Activated CD8-positive, alpha-beta T cell treated with anti-CD3 and anti-CD28 coated beads, Interleukin-2, amount 10 ng/mL, durations not matched to agents 7 days and 5 days (primary cell): Measurements from ENCODE around the gene TPH1. TPM values are rescaled to one million over a fixed set of nuclear protein-coding genes. Genes with fewer than 3 reads are reported as not detected.

Experiments
- ATAC-seq: fragments of 150-1000 bp; cut with Tn5 transposase; one replicate; pipeline ENCODE4 v1.10.0; 2021; ENCODE audit warnings: moderate library complexity
- CTCF ChIA-PET: fragments of 350-600 bp; sonication (Branson Sonifier 250); formaldehyde crosslinking; loops from one replicate; lab custom pipeline; 2021; ENCODE audit warnings: antibody characterized with exemption; lab: Charles Lee
- POLR2A ChIA-PET: fragments of 350-600 bp; sonication (Branson Sonifier 250); formaldehyde crosslinking; loops from one replicate; lab custom pipeline; 2021; ENCODE audit warnings: antibody characterized with exemption; lab: Charles Lee
- DNase-seq: peaks from one replicate; pipeline ENCODE4 v3.0.0-alpha.2; 2020
- H3K27ac Mint-ChIP-seq: one replicate; pipeline ENCODE4 v1.8.0; 2021; ENCODE audit warnings: mild to moderate bottlenecking, mixed read lengths
- H3K27me3 Mint-ChIP-seq: one replicate; pipeline ENCODE4 v1.8.0; 2021; ENCODE audit warnings: low read depth, mixed read lengths
- H3K36me3 Mint-ChIP-seq: one replicate; pipeline ENCODE4 v1.8.0; 2021; ENCODE audit warnings: low read depth, mixed read lengths
- H3K4me1 Mint-ChIP-seq: one replicate; pipeline ENCODE4 v1.8.0; 2021; ENCODE audit warnings: low read depth, mixed read lengths
- H3K4me3 Mint-ChIP-seq: one replicate; pipeline ENCODE4 v1.8.0; 2021; ENCODE audit warnings: mild to moderate bottlenecking, mixed read lengths
- H3K9me3 Mint-ChIP-seq: one replicate; pipeline ENCODE4 v1.8.0; 2022; ENCODE audit warnings: mixed read lengths; ENCODE audit not compliant: insufficient read depth
- total RNA-seq, 2 experiments: library from RNA; stranded (reverse); gene quantifications; one replicate each; pipeline ENCODE4 v1.2.3, GENCODE V29; 2021

The TPH1 gene
- total RNA-seq, 2 experiments from 2014 or later, result 0.21 to 0.55 TPM

DNA sequence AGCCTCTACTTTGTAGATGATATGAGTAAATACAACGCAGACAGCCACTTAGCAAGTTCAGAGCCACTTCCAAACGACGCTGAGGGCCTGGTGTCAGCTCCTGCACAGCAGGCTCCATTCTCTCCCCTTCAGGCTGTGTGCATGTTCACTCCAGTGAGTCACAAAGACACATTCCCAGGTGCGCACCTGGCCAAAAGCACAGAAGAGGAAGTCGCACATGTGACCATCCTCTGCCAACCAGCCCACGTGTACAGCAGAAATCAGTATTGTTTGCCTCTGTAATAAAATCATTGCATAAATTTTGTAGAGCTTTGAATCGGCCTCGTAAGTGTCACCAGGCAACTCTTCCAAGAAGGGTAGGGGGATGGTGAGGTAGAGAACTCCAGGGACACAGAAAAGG lies 19.5 kb upstream of the TPH1 start:
- ChIA-PET POLR2A (no interaction called here), CTCF (no interaction called here)
- no peaks in the 10 kb centered on the region for H3K36me3 Mint-ChIP-seq
- DNase-seq, result no peak
- no peaks in the 10 kb centered on the region for H3K4me1 Mint-ChIP-seq
- no peak overlapping the region for H3K27ac Mint-ChIP-seq
- no peaks in the 10 kb centered on the region for H3K9me3 Mint-ChIP-seq
- H3K4me3 Mint-ChIP-seq, result no peak overlapping the region
- no peaks in the 10 kb centered on the region for H3K27me3 Mint-ChIP-seq
- no peak for ATAC-seq

DNA sequence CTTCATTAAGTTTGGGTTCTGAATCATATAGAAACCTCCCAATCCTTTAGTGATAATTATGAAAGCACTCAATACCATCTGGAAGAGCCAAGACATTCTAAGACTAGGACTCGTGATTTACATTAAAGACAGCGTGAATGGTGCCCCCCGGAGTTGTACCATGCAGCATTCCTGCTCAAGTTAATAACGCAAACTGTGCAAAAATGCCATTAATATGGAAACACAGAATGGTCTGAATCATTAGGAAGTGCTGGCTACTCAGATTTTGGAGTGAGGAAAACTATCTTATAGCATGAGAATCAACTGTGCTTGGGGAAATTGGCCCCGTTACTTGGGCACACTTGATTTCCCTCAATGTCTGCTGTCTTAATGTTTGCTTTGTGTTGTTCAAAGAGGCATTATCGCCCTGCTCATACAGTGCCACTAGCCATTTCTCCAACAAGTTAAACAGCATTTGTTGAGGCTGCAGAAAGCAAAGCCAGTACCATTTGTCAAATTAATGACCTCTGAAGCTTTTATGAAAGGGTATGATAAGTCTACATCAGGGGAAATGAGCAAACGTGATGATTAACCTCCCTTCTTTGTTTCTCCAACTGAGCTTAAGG lies 18.5 kb upstream of the TPH1 start:
- Mint-ChIP-seq H3K27ac (no peak overlapping the region), H3K4me1 (no peaks in the 10 kb centered on the region), H3K9me3 (no peaks in the 10 kb centered on the region), H3K27me3 (no peaks in the 10 kb centered on the region), H3K4me3 (no peak overlapping the region), H3K36me3 (no peaks in the 10 kb centered on the region)
- POLR2A ChIA-PET, result no interaction called here
- CTCF ChIA-PET, result no interaction called here
- DNase-seq, result no peak
- no peak for ATAC-seq

DNA sequence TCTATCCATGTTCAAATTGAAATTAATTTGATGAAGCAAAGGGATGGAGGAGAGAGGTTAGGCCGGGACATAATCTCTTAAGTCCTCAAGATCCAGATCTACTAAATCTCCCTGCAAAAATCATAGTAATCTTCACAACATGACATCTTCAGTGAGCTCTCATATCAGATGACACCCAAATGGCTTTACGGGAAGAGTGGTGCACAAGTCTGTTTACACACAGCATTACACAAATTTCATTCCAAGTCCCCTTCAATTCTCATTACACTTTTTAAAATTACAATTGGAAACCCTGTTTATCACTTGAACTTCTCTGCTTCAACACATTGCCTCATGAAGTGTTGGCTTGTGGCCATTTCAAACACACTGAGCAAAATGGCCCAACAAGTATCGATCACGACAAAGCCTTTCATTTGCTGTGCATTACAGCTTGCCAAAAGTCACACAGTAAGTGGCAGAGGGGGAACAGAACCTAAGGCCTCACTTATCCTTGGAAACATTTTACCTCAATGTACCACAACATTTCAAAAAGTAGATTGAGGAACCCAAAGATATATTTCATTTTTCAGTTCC lies 17.9 kb upstream of the TPH1 start:
- no peaks in the 10 kb centered on the region for H3K36me3 Mint-ChIP-seq
- ATAC-seq, result no peak
- H3K9me3 Mint-ChIP-seq, result no peaks in the 10 kb centered on the region
- no peaks in the 10 kb centered on the region for H3K27me3 Mint-ChIP-seq
- no peaks in the 10 kb centered on the region for H3K4me1 Mint-ChIP-seq
- CTCF ChIA-PET, result no interaction called here
- POLR2A ChIA-PET, result no interaction called here
- DNase-seq, result no peak
- no peak overlapping the region for H3K27ac Mint-ChIP-seq
- H3K4me3 Mint-ChIP-seq, result no peak overlapping the region

DNA sequence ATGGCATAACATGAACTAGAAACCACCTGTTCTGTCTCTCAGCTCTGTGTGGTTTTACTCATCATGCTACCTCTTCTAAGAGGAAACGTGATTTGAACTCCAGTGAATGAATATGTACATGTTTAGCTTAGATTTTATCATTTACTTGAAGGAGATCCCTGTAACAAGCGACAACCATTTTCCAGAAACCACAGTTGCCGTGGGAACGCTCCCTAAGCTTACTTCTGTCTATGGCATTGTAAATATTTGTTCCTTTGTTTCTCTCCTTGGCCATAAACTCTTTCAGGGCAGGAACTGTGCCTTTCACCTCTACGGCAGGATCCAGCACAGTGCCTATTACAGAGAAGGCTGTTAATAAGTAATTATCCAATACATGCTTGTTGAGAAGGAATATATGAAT lies 17.1 kb upstream of the TPH1 start:
- ChIA-PET CTCF (no interaction called here), POLR2A (no interaction called here)
- Mint-ChIP-seq H3K27me3 (no peaks in the 10 kb centered on the region), H3K4me1 (no peaks in the 10 kb centered on the region), H3K27ac (no peak overlapping the region), H3K36me3 (no peaks in the 10 kb centered on the region), H3K4me3 (no peak overlapping the region), H3K9me3 (no peaks in the 10 kb centered on the region)
- no peak for ATAC-seq
- DNase-seq, result no peak

DNA sequence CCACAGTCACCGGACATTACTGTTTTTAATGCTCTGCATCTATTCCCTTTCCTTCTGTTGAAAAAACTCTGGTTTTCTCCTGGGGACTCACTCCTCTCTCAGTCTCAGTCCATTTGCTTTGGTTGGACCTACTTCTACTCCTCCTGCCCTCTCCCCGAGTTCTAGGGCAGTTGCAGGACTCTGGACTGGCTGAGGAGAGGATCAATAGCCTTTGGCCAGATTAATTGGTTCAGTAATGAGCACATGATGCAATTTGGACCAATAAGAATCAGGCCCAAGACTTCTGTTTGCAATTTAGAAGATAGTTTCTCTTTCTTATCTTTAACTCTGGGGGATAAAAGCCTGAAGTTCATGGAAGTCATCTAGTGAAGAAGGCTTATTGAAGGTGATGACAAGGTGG lies 15.3 kb upstream of the TPH1 start:
- Mint-ChIP-seq H3K36me3 (no peaks in the 10 kb centered on the region), H3K4me1 (no peaks in the 10 kb centered on the region), H3K27me3 (no peaks in the 10 kb centered on the region), H3K9me3 (no peaks in the 10 kb centered on the region), H3K27ac (no peak overlapping the region), H3K4me3 (no peak overlapping the region)
- POLR2A ChIA-PET, result no interaction called here
- ATAC-seq, result no peak
- no peak for DNase-seq
- CTCF ChIA-PET, result no interaction called here

DNA sequence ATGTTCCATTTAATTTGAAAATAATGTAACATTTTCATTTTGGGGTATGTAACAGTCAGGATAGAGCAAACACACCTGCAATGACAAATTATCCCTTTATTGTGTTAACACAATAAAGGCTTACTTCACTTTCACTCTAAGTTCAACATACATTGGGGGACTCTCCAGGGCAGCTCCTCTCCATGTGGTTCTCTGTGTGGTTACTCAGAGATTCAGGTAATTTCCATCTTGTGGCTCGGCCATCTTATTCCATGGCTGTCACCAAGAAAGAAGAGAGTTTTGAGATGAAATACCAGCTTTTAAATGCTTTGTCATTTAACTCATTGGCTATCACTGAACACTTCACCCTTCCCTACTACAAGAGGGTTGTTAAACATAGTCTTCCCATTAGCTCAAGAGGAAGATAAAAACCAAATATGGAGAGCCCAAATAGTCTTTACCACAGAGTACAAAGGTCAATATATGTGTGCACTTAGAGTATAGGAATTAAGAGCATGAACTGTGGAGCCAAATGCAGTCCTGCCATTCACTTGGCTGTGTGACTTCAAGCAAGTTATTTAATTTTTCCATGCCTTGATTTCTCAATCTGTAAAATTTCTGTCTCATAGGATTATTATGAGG lies 10.6 kb upstream of the TPH1 start:
- Mint-ChIP-seq H3K4me3 (no peak overlapping the region), H3K27ac (no peak overlapping the region), H3K27me3 (peaks cover 5% of the 10 kb centered on the region), H3K9me3 (no peaks in the 10 kb centered on the region), H3K4me1 (no peaks in the 10 kb centered on the region), H3K36me3 (no peaks in the 10 kb centered on the region)
- ChIA-PET POLR2A (no interaction called here), CTCF (no interaction called here)
- no peak for ATAC-seq
- no peak for DNase-seq

DNA sequence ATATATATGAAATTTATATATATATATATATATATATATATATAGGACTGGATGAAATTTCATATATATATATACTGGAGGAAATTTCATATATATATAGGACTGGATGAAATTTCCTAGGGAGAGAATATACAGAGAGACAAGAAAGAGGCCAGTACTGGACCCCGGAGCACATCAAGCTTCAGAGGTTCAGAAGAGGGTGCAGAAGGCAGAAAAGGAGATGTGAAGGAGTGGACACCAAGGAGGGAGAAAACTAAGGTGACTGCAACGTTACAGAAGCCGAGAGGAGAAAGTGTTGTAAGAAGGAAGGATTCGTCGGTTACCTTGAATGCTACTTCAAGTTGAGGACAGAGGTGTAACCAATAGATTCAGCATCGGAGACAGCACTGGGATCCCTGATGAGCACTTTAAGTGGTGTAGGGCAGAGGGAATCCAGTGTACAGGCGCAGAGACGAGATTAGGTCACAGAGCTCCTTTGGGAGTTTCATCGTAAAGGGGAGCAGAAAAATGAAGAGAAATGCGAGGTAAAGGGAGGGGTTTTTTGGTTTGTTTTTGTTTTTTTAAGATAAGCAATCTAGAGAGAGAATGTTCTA lies 8.5 kb upstream of the TPH1 start:
- no peaks in the 10 kb centered on the region for H3K9me3 Mint-ChIP-seq
- CTCF ChIA-PET, result no interaction called here
- no peak for ATAC-seq
- no peaks in the 10 kb centered on the region for H3K36me3 Mint-ChIP-seq
- peaks cover 5% of the 10 kb centered on the region for H3K27me3 Mint-ChIP-seq
- H3K4me3 Mint-ChIP-seq, result no peak overlapping the region
- no peaks in the 10 kb centered on the region for H3K4me1 Mint-ChIP-seq
- H3K27ac Mint-ChIP-seq, result no peak overlapping the region
- POLR2A ChIA-PET, result no interaction called here
- no peak for DNase-seq

DNA sequence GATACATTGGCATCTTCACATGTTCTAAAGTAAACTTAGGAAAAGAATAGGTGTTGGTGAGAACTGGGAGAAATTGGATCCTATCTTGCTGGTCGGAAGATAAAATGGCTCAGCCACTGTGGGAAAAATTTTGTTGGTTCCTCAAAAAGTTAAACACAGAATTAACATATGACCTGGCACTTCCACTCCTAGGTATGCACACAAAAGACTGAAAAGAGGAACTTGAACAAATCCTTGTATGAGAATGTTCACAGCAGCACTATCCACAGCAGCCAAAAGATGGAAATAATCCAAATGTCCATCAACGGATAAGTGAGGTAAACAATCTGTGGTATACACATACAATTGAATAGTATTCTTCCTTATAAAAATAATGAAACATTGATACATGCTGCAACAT lies 4.8 kb upstream of the TPH1 start:
- ATAC-seq, result no peak
- no peaks in the 10 kb centered on the region for H3K9me3 Mint-ChIP-seq
- no peak overlapping the region for H3K4me3 Mint-ChIP-seq
- H3K27me3 Mint-ChIP-seq, result peaks cover 33% of the 10 kb centered on the region
- ChIA-PET CTCF (no interaction called here), POLR2A (no interaction called here)
- no peak for DNase-seq
- H3K4me1 Mint-ChIP-seq, result no peaks in the 10 kb centered on the region
- no peak overlapping the region for H3K27ac Mint-ChIP-seq
- no peaks in the 10 kb centered on the region for H3K36me3 Mint-ChIP-seq

DNA sequence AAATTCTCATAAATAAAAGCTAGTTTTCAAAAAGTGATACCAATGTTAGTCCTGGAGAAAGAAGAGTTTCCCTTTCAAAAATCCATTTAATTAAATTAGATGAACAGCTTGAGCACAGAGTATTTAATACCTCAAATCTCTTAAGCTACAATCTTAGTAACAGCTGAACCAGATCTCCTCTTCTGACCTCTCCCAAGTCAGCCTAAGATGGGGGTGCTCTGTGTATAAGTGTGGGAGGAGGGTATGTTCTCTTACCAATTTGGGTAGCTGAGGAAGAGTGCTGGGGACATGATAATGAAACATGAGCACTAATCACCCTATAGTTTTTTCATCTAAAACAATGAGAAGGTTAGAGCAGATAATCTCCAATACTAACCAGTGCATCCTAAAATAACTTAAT lies 9.6 kb downstream of the TPH1 start:
- ChIA-PET CTCF (no interaction called here), POLR2A (interaction anchor here (0.6 kb wide), 1 partner anchor 1656 kb away, joined by 3 read pairs; no protein-coding TSS in a partner anchor)
- DNase-seq (no peak), ATAC-seq (no peak)
- no peak overlapping the region for H3K4me3 Mint-ChIP-seq
- no peaks in the 10 kb centered on the region for H3K4me1 Mint-ChIP-seq
- peaks cover 9% of the 10 kb centered on the region for H3K27me3 Mint-ChIP-seq
- no peaks in the 10 kb centered on the region for H3K36me3 Mint-ChIP-seq
- no peaks in the 10 kb centered on the region for H3K9me3 Mint-ChIP-seq
- no peak overlapping the region for H3K27ac Mint-ChIP-seq

DNA sequence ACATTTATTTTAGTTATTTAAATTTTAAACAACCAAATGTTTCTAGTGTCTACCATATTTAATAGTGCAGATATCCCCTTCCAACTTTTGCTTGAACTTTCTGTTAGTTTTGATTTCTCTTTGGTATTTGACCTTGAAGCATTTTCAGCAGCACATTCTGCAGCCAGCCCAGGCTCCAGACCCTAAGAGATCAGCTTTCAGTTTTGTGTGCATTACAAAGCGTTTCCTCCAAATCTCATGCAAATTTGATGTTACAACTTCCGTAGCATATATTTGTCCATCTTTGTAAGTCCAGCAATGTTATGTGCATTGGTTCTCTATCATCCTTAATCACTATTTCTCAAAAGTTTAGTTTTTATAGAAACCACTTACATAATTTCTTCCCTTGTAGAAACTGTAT lies 18.6 kb downstream of the TPH1 start:
- H3K4me1 Mint-ChIP-seq, result peaks cover 4% of the 10 kb centered on the region
- no peak overlapping the region for H3K4me3 Mint-ChIP-seq
- DNase-seq (no peak), ATAC-seq (no peak)
- no peaks in the 10 kb centered on the region for H3K36me3 Mint-ChIP-seq
- H3K27me3 Mint-ChIP-seq, result peaks cover 10% of the 10 kb centered on the region
- ChIA-PET CTCF (interaction anchor here (1.0 kb wide), 2 partner anchors 16 to 57 kb away, joined by 3 read pairs; no protein-coding TSS in a partner anchor), POLR2A (no interaction called here)
- H3K9me3 Mint-ChIP-seq, result no peaks in the 10 kb centered on the region
- H3K27ac Mint-ChIP-seq, result no peak overlapping the region

DNA sequence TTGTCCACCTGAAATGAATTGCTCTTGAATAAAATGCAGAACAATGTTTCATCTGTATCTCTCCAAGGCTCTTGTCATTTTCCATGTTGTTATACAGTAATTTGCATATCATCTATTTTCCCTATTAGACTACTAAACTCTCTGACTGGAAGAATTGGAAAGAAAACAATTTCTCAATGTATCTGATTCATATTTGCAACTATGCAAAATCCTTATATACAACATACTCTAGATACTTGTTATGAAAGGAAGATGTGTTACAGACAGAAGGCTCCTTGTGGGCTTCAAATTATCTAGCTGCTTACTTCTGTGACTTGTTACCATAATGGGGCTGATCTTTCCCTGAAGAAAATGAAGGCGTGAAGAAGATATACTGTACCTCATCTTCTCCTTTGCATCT lies 23.6 kb downstream of the TPH1 start:
- CTCF ChIA-PET, result no interaction called here
- DNase-seq, result no peak

DNA sequence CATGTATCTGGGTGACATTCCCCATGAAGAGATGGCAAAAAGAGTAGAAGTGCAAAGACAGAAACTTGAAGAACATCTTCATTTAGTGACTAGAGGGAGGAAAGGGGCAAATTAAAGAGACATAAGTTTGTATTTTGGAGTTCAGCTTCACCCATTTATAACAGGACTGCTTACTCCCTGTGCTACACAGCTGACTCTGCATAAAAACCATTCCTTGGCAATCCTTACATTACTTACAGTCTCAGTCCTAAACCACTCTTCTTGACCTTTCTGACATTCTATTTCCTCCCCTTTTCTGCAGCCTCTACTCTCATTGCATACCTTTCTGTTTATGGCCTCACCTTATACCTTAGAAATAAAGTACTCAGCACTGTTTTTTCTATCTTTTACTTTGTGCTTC lies 26.4 kb downstream of the TPH1 start:
- H3K27me3 Mint-ChIP-seq, result peaks cover 5% of the 10 kb centered on the region
- CTCF ChIA-PET, result interaction anchor here (0.7 to 1.3 kb wide), 3 partner anchors 10 to 39 kb away, joined by 3 to 4 read pairs (median 3); no protein-coding TSS in a partner anchor
- H3K4me1 Mint-ChIP-seq, result peaks cover 4% of the 10 kb centered on the region
- DNase-seq, result no peak
- POLR2A ChIA-PET, result no interaction called here
- no peak for ATAC-seq
- no peaks in the 10 kb centered on the region for H3K36me3 Mint-ChIP-seq
- no peak overlapping the region for H3K4me3 Mint-ChIP-seq
- H3K27ac Mint-ChIP-seq, result no peak overlapping the region
- no peaks in the 10 kb centered on the region for H3K9me3 Mint-ChIP-seq

More for the DNA sequence above, 23.6 kb downstream of the TPH1 start:
- H3K27me3 Mint-ChIP-seq, result peaks cover 11% of the 10 kb centered on the region
- no peaks in the 10 kb centered on the region for H3K36me3 Mint-ChIP-seq
- no peaks in the 10 kb centered on the region for H3K9me3 Mint-ChIP-seq
- no peak overlapping the region for H3K4me3 Mint-ChIP-seq
- POLR2A ChIA-PET, result interaction anchor here (1.6 kb wide), 1 partner anchor 10 kb away, joined by 5 read pairs; the partner anchor contains the start of gene SERGEF
- peaks cover 4% of the 10 kb centered on the region for H3K4me1 Mint-ChIP-seq
- no peak for ATAC-seq
- no peak overlapping the region for H3K27ac Mint-ChIP-seq
